ENCODE measurements around the gene EIF4ENIF1. TPM values are rescaled to one million over a fixed set of nuclear protein-coding genes. Genes with fewer than 3 reads are reported as not detected.

EIF4ENIF1 gene
- total and polyA plus RNA-seq, 9 of the 15 experiments (the other 6 are each of a cell fraction or from before 2014, with no cell fraction given), result 2.5 to 24.9 (median 15.8) TPM

GRCh38 chr22:31488988-31489617 lies 539 bp downstream of the EIF4ENIF1 start:
- Histone ChIP-seq H3K27me3 (ENCODE audit: control insufficient read depth in 2 of 2, insufficient read depth in 2 of 2, low read length in 2 of 2) (no peaks in the 10 kb centered on the region), H3K9me1 (ENCODE audit: control insufficient read depth, insufficient read depth, low read length) (no peaks in the 10 kb centered on the region), H3K4me2 (ENCODE audit: insufficient read depth, low read length) (peak overlapping the region; percentile 95), H3K4me3 (peak overlapping the region; percentile 73), H3K27ac (ENCODE audit: extremely low read depth, low read depth, low read length) (peak overlapping the region; percentile 95), H3K4me1 (replicated peaks in 1 of 2; ENCODE audit: control insufficient read depth in 2 of 2, insufficient read depth in 2 of 2, low read length in 2 of 2) (peaks cover 13 to 21% of the 10 kb centered on the region in 2 experiments; a peak in 4 of 5 replicates), H3K9ac (ENCODE audit: insufficient read depth in 1 of 2, low read depth in 2 of 2, low read length in 2 of 2) (peak overlapping the region; percentile 97 to 98), H3K79me2 (ENCODE audit: control insufficient read depth, insufficient read depth, low read length) (peaks cover 58% of the 10 kb centered on the region), H3K9me3 (replicated peaks; ENCODE audit: control insufficient read depth, insufficient read depth, low read depth, low read length) (no peaks in the 10 kb centered on the region), H3K36me3 (ENCODE audit: control insufficient read depth, insufficient read depth, low read length) (peaks cover 39% of the 10 kb centered on the region), H4K20me1 (replicated peaks; ENCODE audit: control insufficient read depth, insufficient read depth, low read length) (no peaks in the 10 kb centered on the region), H2AFZ (ENCODE audit: low read depth, low read length) (peak overlapping the region; percentile 72)
- CTCF ChIA-PET (ENCODE audit: low intra/inter-chr PET ratio), result no interaction called here
- 2% methylated on average over 7 of the region's 61 CpGs for WGBS (ENCODE audit: insufficient coverage, low coverage, missing lambda C conversion rate)
- POLR2A ChIA-PET, result interaction anchor here (0.7 kb wide), 1 partner anchor 32 kb away, joined by 3 read pairs; no protein-coding TSS in a partner anchor
- BruUV-seq (replicated peaks), result no TSS peak
- FAIRE-seq (no peak), DNase-seq (ENCODE audit: extremely low read depth in 1 of 4, low spot score in 3 of 4) (peak in 3 of 4 experiments; percentile 27 to 43 (median 30)), ATAC-seq (peak; percentile 52)
- in situ Hi-C loops (cut with MboI) (no loop called here), intact Hi-C loops (cut with micrococcal nuclease) (no loop called here)
- TF ChIP-seq PKNOX1 (IDR thresholded peaks at IDR 0.05) (peak; percentile 43; the same call in 1 of the 2 replicates), ZNF324 (CRISPR knock-in tag; IDR thresholded peaks at IDR 0.05) (no peak), HMBOX1 (IDR thresholded peaks at IDR 0.05) (peak; percentile 26; the same call in 1 of the 2 replicates), ZFP36 (IDR thresholded peaks at IDR 0.05; ENCODE audit: low read depth, low read length, partially characterized antibody) (no peak), RAD51 (IDR thresholded peaks at IDR 0.05; ENCODE audit: borderline replicate concordance, low read depth) (no peak), CHCHD3 (CRISPR knock-in tag; IDR thresholded peaks at IDR 0.05) (no peak), TEAD2 (tag; IDR thresholded peaks at IDR 0.05) (no peak), PRDM10 (IDR thresholded peaks at IDR 0.05; ENCODE audit: partially characterized antibody) (no peak), SIN3B (IDR thresholded peaks at IDR 0.05; ENCODE audit: low read depth) (no peak), ZNF79 (CRISPR knock-in tag; IDR thresholded peaks at IDR 0.05; ENCODE audit: low read depth) (no peak), KDM5B (IDR thresholded peaks at IDR 0.05; ENCODE audit: insufficient replicate concordance, low read depth, low read length) (no peak)
- TF ChIP-seq, protein P1, sequence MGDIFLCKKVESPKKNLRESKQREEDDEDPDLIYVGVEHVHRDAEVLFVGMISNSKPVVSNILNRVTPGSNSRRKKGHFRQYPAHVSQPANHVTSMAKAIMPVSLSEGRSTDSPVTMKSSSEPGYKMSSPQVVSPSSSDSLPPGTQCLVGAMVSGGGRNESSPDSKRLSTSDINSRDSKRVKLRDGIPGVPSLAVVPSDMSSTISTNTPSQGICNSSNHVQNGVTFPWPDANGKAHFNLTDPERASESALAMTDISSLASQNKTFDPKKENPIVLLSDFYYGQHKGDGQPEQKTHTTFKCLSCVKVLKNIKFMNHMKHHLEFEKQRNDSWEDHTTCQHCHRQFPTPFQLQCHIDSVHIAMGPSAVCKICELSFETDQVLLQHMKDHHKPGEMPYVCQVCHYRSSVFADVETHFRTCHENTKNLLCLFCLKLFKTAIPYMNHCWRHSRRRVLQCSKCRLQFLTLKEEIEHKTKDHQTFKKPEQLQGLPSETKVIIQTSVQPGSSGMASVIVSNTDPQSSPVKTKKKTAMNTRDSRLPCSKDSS (IDR thresholded peaks at IDR 0.05; ENCODE audit: low read depth, partially characterized antibody), result no peak
